ENCODE measurements around the gene KCNF1. TPM values are rescaled to one million over a fixed set of nuclear protein-coding genes. Genes with fewer than 3 reads are reported as not detected.

KCNF1 gene
- total RNA-seq, 1 donor from 2014 or later: 7.7 TPM

DNA sequence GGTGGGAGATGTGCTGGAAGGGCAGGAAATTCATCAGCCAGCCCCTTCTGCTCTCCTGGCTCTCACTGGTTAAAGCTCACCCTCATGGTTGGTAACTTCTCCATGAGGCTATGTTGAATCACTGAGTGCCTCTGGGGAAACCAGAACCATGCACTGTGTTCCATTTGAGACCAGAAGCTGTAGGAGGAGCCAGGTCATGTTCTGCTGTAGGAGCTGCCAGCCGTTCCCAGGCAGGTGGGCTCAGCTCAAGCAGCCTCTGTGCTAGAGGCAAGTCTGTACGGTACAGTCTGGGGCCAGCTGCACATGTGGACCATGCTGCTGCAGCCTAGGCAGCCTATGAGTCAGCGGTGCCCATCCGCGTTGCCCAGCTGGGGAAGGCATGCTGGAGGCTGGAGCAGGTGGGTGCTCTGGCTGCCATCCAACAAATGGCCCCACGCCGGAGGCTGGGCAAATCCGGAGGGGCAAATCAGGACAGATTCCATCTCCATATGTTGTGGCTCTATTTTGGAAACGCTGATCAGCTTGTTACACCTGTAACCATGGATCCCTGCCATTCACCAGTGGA lies 22.0 kb upstream of the KCNF1 start:
- H3K36me3 Mint-ChIP-seq (ENCODE audit: unreplicated experiment): peaks cover 10% of the 10 kb centered on the region
- H3K4me3 Mint-ChIP-seq (ENCODE audit: unreplicated experiment): no peak overlapping the region
- no peak for DNase-seq
- H3K4me1 Mint-ChIP-seq (ENCODE audit: low read depth, unreplicated experiment): peaks cover 20% of the 10 kb centered on the region
- peaks cover 7% of the 10 kb centered on the region for H3K27me3 Mint-ChIP-seq (ENCODE audit: unreplicated experiment)
- peaks cover 2% of the 10 kb centered on the region for H3K9me3 Mint-ChIP-seq (ENCODE audit: unreplicated experiment)
- H3K27ac Mint-ChIP-seq (ENCODE audit: unreplicated experiment): no peak overlapping the region
- TF ChIP-seq, protein P1, sequence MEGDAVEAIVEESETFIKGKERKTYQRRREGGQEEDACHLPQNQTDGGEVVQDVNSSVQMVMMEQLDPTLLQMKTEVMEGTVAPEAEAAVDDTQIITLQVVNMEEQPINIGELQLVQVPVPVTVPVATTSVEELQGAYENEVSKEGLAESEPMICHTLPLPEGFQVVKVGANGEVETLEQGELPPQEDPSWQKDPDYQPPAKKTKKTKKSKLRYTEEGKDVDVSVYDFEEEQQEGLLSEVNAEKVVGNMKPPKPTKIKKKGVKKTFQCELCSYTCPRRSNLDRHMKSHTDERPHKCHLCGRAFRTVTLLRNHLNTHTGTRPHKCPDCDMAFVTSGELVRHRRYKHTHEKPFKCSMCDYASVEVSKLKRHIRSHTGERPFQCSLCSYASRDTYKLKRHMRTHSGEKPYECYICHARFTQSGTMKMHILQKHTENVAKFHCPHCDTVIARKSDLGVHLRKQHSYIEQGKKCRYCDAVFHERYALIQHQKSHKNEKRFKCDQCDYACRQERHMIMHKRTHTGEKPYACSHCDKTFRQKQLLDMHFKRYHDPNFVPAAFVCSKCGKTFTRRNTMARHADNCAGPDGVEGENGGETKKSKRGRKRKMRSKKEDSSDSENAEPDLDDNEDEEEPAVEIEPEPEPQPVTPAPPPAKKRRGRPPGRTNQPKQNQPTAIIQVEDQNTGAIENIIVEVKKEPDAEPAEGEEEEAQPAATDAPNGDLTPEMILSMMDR (IDR thresholded peaks at IDR 0.05; ENCODE audit: partially characterized antibody, unreplicated experiment): no peak

DNA sequence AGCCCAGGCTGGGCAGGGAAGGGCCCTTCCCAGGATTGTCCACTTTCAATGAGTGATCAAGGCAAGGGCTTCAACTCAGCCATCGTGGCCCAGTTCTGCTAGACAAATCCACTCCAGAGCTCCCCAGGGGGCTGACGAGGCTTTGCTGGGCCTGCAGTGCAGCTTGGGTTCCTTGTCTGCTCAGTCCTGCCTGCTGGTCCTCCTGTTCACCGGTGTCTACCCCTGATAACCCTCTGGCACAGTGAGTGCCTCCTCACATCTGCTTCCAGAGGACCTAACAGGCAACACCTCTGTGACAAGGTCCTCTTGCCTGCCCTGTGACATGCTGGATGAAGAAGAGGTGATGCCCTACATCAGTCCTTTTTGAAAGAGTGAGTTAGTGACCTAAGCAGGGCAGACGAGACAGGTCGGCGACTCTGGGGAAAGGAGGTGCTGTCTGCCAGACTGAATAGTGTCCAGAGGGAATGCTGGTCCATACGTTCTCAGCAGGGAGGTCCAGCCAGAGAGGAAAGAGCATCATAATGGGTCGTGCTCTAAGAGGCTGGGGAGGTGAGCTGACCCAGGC lies 20.9 kb upstream of the KCNF1 start:
- Mint-ChIP-seq H3K36me3 (ENCODE audit: unreplicated experiment) (peaks cover 10% of the 10 kb centered on the region), H3K27me3 (ENCODE audit: unreplicated experiment) (peaks cover 7% of the 10 kb centered on the region), H3K9me3 (ENCODE audit: unreplicated experiment) (peaks cover 2% of the 10 kb centered on the region), H3K4me1 (ENCODE audit: low read depth, unreplicated experiment) (peaks cover 19% of the 10 kb centered on the region), H3K4me3 (ENCODE audit: unreplicated experiment) (no peak overlapping the region), H3K27ac (ENCODE audit: unreplicated experiment) (no peak overlapping the region)
- TF ChIP-seq, protein P1 (IDR thresholded peaks at IDR 0.05; ENCODE audit: partially characterized antibody, unreplicated experiment): no peak
- no peak for DNase-seq

DNA sequence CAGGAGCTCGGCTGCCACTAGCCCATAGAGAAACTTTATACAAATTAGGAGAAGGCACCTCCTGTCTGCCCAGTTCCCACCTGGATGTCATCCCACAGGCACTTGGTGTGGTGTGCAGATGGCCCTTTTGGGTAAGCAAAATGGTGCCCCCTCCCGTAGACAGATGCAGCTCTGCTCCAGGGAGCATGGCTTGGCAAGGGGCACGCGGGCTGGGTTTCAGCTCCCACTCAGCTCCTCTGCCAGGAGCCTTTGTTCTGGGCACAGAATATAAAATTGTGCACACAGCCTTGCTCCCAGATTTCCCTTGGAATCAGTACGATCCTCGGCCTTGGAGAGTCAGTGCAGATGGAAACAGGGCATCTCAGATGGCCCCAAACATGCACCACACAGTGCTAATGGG lies 20.3 kb upstream of the KCNF1 start:
- Mint-ChIP-seq H3K4me3 (ENCODE audit: unreplicated experiment) (no peak overlapping the region), H3K36me3 (ENCODE audit: unreplicated experiment) (peaks cover 10% of the 10 kb centered on the region), H3K27me3 (ENCODE audit: unreplicated experiment) (peaks cover 10% of the 10 kb centered on the region), H3K4me1 (ENCODE audit: low read depth, unreplicated experiment) (peaks cover 19% of the 10 kb centered on the region), H3K9me3 (ENCODE audit: unreplicated experiment) (peaks cover 2% of the 10 kb centered on the region), H3K27ac (ENCODE audit: unreplicated experiment) (no peak overlapping the region)
- TF ChIP-seq, protein P1 (IDR thresholded peaks at IDR 0.05; ENCODE audit: partially characterized antibody, unreplicated experiment): no peak
- DNase-seq: no peak

DNA sequence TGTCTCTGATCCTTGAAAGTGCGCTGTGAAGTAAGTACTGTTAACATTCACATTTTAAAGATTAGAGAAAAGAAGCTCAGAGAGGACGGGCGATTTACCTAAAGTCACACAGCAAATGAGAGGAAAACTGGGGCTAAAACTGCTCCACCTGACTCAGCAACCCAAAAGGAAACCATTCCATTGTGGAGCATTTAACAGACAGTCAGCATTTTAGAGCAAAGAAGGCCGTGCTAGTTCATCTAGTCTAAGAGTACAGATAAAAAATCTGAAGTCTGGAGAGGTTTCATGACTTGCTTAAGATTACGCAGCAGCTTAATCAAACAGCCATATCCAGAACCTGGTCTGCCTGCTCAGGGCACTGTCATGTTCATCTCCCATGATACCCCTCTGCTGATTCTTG lies 19.9 kb upstream of the KCNF1 start:
- Mint-ChIP-seq H3K9me3 (ENCODE audit: unreplicated experiment) (peaks cover 2% of the 10 kb centered on the region), H3K36me3 (ENCODE audit: unreplicated experiment) (peaks cover 10% of the 10 kb centered on the region), H3K27ac (ENCODE audit: unreplicated experiment) (no peak overlapping the region), H3K4me1 (ENCODE audit: low read depth, unreplicated experiment) (peaks cover 16% of the 10 kb centered on the region), H3K4me3 (ENCODE audit: unreplicated experiment) (no peak overlapping the region), H3K27me3 (ENCODE audit: unreplicated experiment) (peaks cover 8% of the 10 kb centered on the region)
- TF ChIP-seq, protein P1 (IDR thresholded peaks at IDR 0.05; ENCODE audit: partially characterized antibody, unreplicated experiment): no peak
- DNase-seq: no peak

DNA sequence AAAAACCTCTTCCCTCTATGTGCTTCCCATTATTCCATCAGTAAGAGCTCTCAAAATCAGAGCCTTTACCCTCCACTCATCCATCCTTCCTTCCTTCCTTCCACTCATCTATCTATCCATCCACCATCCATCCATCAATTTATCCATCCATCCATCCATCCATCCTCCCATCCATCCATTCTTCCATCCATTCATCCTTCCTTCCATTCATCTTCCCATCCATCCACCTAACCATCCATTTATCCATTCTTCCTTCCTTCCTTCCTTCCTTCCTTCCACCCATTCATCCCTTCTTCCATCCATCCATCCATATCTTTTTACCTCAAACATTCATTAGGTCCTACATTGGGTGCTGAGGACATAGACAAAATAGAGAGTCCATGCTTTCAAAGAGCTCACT lies 19.4 kb upstream of the KCNF1 start:
- TF ChIP-seq, protein P1 (IDR thresholded peaks at IDR 0.05; ENCODE audit: partially characterized antibody, unreplicated experiment): no peak
- Mint-ChIP-seq H3K36me3 (ENCODE audit: unreplicated experiment) (peaks cover 10% of the 10 kb centered on the region), H3K4me3 (ENCODE audit: unreplicated experiment) (no peak overlapping the region), H3K27me3 (ENCODE audit: unreplicated experiment) (peaks cover 10% of the 10 kb centered on the region), H3K27ac (ENCODE audit: unreplicated experiment) (no peak overlapping the region), H3K9me3 (ENCODE audit: unreplicated experiment) (peaks cover 2% of the 10 kb centered on the region), H3K4me1 (ENCODE audit: low read depth, unreplicated experiment) (peaks cover 15% of the 10 kb centered on the region)
- DNase-seq: no peak

Data from glutamatergic neuron (in vitro differentiated cells).